Breast epithelium (tissue), 3 donors: ENCODE measurements around the gene NEDD1.

ENCODE experiments used
- POLR2A ChIP-seq: fragments of 450-650 bp; IDR thresholded peaks from one replicate; pipeline ENCODE4 v1.6.1; 2016; ENCODE audit warnings: antibody characterized with exemption, mild to moderate bottlenecking, moderate library complexity
- TF ChIP-seq, protein P1 (sequence below), 3 donors: fragments of 450-650 bp; IDR thresholded peaks; one replicate each; pipeline ENCODE4 v1.5.1; 2016 to 2017; ENCODE audit warnings: antibody characterized with exemption in 3 of 3, mild to moderate bottlenecking in 3 of 3, moderate library complexity in 3 of 3

DNA sequence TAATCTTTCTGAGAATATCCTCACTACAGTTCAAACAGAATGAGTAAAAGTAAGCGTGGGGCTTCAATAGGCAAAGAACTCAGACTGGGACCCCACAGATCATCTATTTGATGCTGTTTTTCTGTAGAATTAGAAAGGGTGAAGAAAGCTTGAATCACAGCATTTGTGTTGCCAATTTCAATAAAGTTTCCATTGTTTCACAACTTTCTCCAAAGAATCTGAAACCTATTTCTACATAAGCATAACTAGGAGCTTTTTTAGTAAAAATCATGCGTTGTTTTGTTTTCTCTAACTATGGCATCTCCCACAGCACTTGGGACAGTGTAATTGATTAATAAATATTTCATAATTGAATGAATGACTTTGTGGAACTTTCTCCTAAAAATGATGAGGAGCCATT is 16.7 kb upstream of the NEDD1 start:
- TF ChIP-seq, protein P1, sequence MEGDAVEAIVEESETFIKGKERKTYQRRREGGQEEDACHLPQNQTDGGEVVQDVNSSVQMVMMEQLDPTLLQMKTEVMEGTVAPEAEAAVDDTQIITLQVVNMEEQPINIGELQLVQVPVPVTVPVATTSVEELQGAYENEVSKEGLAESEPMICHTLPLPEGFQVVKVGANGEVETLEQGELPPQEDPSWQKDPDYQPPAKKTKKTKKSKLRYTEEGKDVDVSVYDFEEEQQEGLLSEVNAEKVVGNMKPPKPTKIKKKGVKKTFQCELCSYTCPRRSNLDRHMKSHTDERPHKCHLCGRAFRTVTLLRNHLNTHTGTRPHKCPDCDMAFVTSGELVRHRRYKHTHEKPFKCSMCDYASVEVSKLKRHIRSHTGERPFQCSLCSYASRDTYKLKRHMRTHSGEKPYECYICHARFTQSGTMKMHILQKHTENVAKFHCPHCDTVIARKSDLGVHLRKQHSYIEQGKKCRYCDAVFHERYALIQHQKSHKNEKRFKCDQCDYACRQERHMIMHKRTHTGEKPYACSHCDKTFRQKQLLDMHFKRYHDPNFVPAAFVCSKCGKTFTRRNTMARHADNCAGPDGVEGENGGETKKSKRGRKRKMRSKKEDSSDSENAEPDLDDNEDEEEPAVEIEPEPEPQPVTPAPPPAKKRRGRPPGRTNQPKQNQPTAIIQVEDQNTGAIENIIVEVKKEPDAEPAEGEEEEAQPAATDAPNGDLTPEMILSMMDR (IDR thresholded peaks at IDR 0.05), result no peak
- TF ChIP-seq POLR2A, result no peak
